HepG2 (cell line): ENCODE measurements around the gene CIAO2A. TPM values are rescaled to one million over a fixed set of nuclear protein-coding genes. Genes with fewer than 3 reads are reported as not detected.

ENCODE experiments used
- ARHGAP35 ChIP-seq: sonication (generic); formaldehyde crosslinking; IDR thresholded peaks from 2 replicates; pipeline ENCODE4 v1.9.0; 2022; ENCODE audit warnings: mild to moderate bottlenecking, inconsistent platforms, moderate library complexity, missing genetic modification reagents, borderline replicate concordance
- ARID5B ChIP-seq: IDR thresholded peaks from 2 replicates; pipeline ENCODE4 v1.4.0; 2020; ENCODE audit warnings: mild to moderate bottlenecking, missing genetic modification reagents
- CENPT ChIP-seq: sonication (generic); formaldehyde crosslinking; IDR thresholded peaks from 2 replicates; pipeline ENCODE4 v1.8.0; 2022; ENCODE audit warnings: low read depth, mild to moderate bottlenecking, moderate library complexity, missing genetic modification reagents
- DR1 ChIP-seq: sonication (generic); formaldehyde crosslinking; IDR thresholded peaks from 2 replicates; pipeline ENCODE4 v1.8.0; 2021; ENCODE audit warnings: mild to moderate bottlenecking, missing genetic modification reagents, inconsistent platforms
- HOMEZ ChIP-seq: IDR thresholded peaks from 2 replicates; pipeline ENCODE4 v1.6.1; 2016; ENCODE audit warnings: low read depth
- KLF15 ChIP-seq: sonication (generic); formaldehyde crosslinking; IDR thresholded peaks from 2 replicates; pipeline ENCODE4 v1.8.1; 2023; ENCODE audit warnings: borderline replicate concordance, mild to moderate bottlenecking, inconsistent platforms, missing genetic modification reagents, mixed read lengths
- KMT2B ChIP-seq: IDR thresholded peaks from 2 replicates; pipeline ENCODE4 v1.6.1; 2016; ENCODE audit warnings: missing genetic modification reagents, missing compliant biosample characterization
- PLRG1 ChIP-seq: fragments of 450-650 bp; conservative IDR thresholded peaks from 2 replicates; pipeline ENCODE4 v1.6.1; 2016
- SIN3A ChIP-seq: IDR thresholded peaks from 2 replicates; pipeline ENCODE4 v1.6.1; 2011; ENCODE audit warnings: low read depth, mild to moderate bottlenecking, control low read depth, low read length, borderline replicate concordance
- SIX4 ChIP-seq: sonication (generic); formaldehyde crosslinking; IDR thresholded peaks from 2 replicates; pipeline ENCODE4 v1.4.0; 2020; ENCODE audit warnings: missing genetic modification reagents
- SKI ChIP-seq: fragments of 450-650 bp; IDR thresholded peaks from one replicate; pipeline ENCODE4 v1.6.1; 2018; ENCODE audit warnings: mild to moderate bottlenecking; ENCODE audit not compliant: partially characterized antibody
- SMAD3 ChIP-seq: sonication (generic); formaldehyde crosslinking; IDR thresholded peaks from 2 replicates; pipeline ENCODE4 v1.4.0; 2020; ENCODE audit warnings: missing genetic modification reagents
- THYN1 ChIP-seq: sonication (generic); formaldehyde crosslinking; IDR thresholded peaks from 2 replicates; pipeline ENCODE4 v1.8.1; 2023; ENCODE audit warnings: low read depth, mild to moderate bottlenecking, moderate library complexity, missing genetic modification reagents, borderline replicate concordance
- ZNF569 ChIP-seq: sonication (generic); formaldehyde crosslinking; IDR thresholded peaks from 2 replicates; pipeline ENCODE4 v1.5.0; 2020; ENCODE audit warnings: mild to moderate bottlenecking, missing genetic modification reagents, moderate library complexity, borderline replicate concordance
- ZSCAN29 ChIP-seq: sonication (generic); formaldehyde crosslinking; conservative IDR thresholded peaks from 2 replicates; pipeline ENCODE4 v1.4.0; 2020; ENCODE audit warnings: mild to moderate bottlenecking, missing genetic modification reagents
- polyA plus RNA-seq, 8 experiments: library from polyadenylated mRNA; depleted of rRNA in 3 of 8; stranded (reverse) in 7 of 8; unstranded in 1 of 8; fragments of >200 nt; fragmentation: Illumina TruSeq in 4 of 8; extraction: Trizol in 4 of 8; gene quantifications; 2 replicates each; pipeline versions ENCODE4 v1.2.1 to v1.2.3, GENCODE V29; 2011 to 2016; ENCODE audit warnings: low read depth in 4 of 8, missing spikeins in 1 of 8, mixed read lengths in 1 of 8; ENCODE audit not compliant: insufficient read depth in 1 of 8
- total RNA-seq, 5 experiments: library from RNA; depleted of rRNA; stranded (reverse); fragments of >200 nt; fragmentation: Illumina TruSeq; extraction: Trizol; gene quantifications; 2 replicates each; pipeline ENCODE4 v1.2.3, GENCODE V29; 2016; ENCODE audit warnings: low read depth in 1 of 5
- TF ChIP-seq, protein P1 (sequence below): sonication (generic); formaldehyde crosslinking; conservative IDR thresholded peaks from 2 replicates; pipeline ENCODE4 v1.8.0; 2022; ENCODE audit warnings: missing genetic modification reagents
- TF ChIP-seq, protein P2 (sequence below): sonication (generic); formaldehyde crosslinking; IDR thresholded peaks from 2 replicates; pipeline ENCODE4 v1.5.0; 2020; ENCODE audit warnings: missing genetic modification reagents
- TF ChIP-seq, protein P3 (sequence below): sonication (generic); formaldehyde crosslinking; IDR thresholded peaks from 2 replicates; pipeline ENCODE4 v1.4.0; 2020; ENCODE audit warnings: mild to moderate bottlenecking, missing genetic modification reagents

CIAO2A gene
- total and polyA plus RNA-seq, 2 of the 13 experiments (the other 11 are each of a cell fraction or from before 2014, with no cell fraction given): 83.0 to 100 TPM

DNA sequence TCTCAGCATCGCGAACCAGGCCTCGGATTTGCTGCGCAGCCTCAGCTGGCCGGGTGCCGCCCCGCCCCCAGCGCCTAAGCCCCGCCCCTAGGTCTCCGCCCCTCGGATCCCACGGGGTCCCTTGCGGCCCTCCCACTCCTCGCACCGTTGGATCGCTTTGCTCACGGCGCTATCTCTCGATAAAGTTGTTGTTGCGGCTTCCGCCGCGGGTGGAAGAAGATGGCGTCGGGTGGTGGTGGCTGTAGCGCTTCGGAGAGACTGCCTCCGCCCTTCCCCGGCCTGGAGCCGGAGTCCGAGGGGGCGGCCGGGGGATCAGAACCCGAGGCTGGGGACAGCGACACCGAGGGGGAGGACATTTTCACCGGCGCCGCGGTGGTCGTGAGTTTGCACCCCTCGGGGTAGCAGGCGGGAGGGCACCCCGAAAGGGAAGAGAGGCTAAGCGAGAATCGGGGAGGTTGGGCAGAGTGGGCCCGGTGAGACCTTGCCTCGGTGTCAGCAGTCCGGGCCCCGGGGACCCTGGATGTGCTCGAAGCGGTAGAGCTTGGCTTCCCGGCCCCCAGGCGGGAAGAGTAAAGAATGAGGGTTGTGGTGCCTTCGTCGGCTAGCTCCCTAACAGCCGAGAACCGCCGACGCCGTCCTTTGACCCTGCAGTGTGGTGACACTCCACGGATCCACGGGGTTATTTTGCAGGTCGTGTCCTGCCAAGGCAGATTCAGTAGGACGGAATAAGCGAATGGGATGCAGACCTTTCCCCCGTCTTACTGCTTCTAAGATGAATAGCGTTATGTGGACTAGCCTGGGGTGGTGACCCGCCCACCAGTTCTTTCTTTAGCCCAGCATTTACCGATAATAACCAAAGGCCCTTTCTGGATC is 2.4 kb upstream of the CIAO2A start, which contains the start of gene SNX1 (continued):
- peak; percentile 86 for TF ChIP-seq HOMEZ (CRISPR knock-in tag)
- TF ChIP-seq CENPT (CRISPR knock-in tag): no peak
- TF ChIP-seq KMT2B (CRISPR knock-in tag): peak; percentile 95
- peak; percentile 55 for TF ChIP-seq SIX4 (CRISPR knock-in tag)
- TF ChIP-seq SMAD3 (CRISPR knock-in tag): peak; percentile 63; the same call in 1 of the 2 replicates
- TF ChIP-seq, protein P1, sequence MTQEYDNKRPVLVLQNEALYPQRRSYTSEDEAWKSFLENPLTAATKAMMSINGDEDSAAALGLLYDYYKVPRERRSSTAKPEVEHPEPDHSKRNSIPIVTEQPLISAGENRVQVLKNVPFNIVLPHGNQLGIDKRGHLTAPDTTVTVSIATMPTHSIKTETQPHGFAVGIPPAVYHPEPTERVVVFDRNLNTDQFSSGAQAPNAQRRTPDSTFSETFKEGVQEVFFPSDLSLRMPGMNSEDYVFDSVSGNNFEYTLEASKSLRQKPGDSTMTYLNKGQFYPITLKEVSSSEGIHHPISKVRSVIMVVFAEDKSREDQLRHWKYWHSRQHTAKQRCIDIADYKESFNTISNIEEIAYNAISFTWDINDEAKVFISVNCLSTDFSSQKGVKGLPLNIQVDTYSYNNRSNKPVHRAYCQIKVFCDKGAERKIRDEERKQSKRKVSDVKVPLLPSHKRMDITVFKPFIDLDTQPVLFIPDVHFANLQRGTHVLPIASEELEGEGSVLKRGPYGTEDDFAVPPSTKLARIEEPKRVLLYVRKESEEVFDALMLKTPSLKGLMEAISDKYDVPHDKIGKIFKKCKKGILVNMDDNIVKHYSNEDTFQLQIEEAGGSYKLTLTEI: no peak
- 0 out of 2 replicates have a peak, but pooled peaks have one; percentile 55 for TF ChIP-seq ARHGAP35 (CRISPR knock-in tag)
- TF ChIP-seq THYN1 (CRISPR knock-in tag): no peak
- 0 out of 2 replicates have a peak, but pooled peaks have one; percentile 51 for TF ChIP-seq KLF15
- peak; percentile 35; the same call in 1 of the 2 replicates for TF ChIP-seq DR1
- TF ChIP-seq ZNF569 (CRISPR knock-in tag): 0 out of 2 replicates have a peak, but pooled peaks have one; percentile 57
- TF ChIP-seq SIN3A: peak; percentile 86; the same call in 1 of the 2 replicates
- no peak for TF ChIP-seq ZSCAN29 (CRISPR knock-in tag)
- peak; percentile 12 for TF ChIP-seq SKI
- TF ChIP-seq, protein P2, sequence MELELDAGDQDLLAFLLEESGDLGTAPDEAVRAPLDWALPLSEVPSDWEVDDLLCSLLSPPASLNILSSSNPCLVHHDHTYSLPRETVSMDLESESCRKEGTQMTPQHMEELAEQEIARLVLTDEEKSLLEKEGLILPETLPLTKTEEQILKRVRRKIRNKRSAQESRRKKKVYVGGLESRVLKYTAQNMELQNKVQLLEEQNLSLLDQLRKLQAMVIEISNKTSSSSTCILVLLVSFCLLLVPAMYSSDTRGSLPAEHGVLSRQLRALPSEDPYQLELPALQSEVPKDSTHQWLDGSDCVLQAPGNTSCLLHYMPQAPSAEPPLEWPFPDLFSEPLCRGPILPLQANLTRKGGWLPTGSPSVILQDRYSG: 0 out of 2 replicates have a peak, but pooled peaks have one; percentile 31
- TF ChIP-seq, protein P3, sequence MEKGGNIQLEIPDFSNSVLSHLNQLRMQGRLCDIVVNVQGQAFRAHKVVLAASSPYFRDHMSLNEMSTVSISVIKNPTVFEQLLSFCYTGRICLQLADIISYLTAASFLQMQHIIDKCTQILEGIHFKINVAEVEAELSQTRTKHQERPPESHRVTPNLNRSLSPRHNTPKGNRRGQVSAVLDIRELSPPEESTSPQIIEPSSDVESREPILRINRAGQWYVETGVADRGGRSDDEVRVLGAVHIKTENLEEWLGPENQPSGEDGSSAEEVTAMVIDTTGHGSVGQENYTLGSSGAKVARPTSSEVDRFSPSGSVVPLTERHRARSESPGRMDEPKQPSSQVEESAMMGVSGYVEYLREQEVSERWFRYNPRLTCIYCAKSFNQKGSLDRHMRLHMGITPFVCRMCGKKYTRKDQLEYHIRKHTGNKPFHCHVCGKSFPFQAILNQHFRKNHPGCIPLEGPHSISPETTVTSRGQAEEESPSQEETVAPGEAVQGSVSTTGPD (CRISPR knock-in tag): 0 out of 2 replicates have a peak, but pooled peaks have one; percentile 36
- TF ChIP-seq PLRG1: no peak
- TF ChIP-seq ARID5B: peak; percentile 78
